ENCODE measurements around the gene SGSM1. TPM values are rescaled to one million over a fixed set of nuclear protein-coding genes. Genes with fewer than 3 reads are reported as not detected.

The SGSM1 gene
- total RNA-seq, 4 donors from 2014 or later, result 1.2 to 2.2 (median 1.6) TPM

- no peaks in the 10 kb centered on the region for H3K36me3 ChIP-seq
- H3K9me3 ChIP-seq, result no peaks in the 10 kb centered on the region
- H3K27ac ChIP-seq (replicated peaks in 1 of 4), result no peak overlapping the region
- 86% methylated on average over 1 of the region's 1 CpG for WGBS
- DNase-seq (ENCODE audit: extremely low spot score), result no peak
- no peaks in the 10 kb centered on the region for H3K4me1 ChIP-seq
- H3K27me3 ChIP-seq, result no peaks in the 10 kb centered on the region
- H3K4me3 ChIP-seq, result no peak overlapping the region
- intact Hi-C loops (cut with DNase I), result no loop called here
- TF ChIP-seq POLR2A (IDR thresholded peaks at IDR 0.05; ENCODE audit: low read depth) (no peak), EP300 (IDR thresholded peaks at IDR 0.05) (no peak), POLR2AphosphoS5 (IDR thresholded peaks at IDR 0.05) (no peak)
- TF ChIP-seq, protein P1, sequence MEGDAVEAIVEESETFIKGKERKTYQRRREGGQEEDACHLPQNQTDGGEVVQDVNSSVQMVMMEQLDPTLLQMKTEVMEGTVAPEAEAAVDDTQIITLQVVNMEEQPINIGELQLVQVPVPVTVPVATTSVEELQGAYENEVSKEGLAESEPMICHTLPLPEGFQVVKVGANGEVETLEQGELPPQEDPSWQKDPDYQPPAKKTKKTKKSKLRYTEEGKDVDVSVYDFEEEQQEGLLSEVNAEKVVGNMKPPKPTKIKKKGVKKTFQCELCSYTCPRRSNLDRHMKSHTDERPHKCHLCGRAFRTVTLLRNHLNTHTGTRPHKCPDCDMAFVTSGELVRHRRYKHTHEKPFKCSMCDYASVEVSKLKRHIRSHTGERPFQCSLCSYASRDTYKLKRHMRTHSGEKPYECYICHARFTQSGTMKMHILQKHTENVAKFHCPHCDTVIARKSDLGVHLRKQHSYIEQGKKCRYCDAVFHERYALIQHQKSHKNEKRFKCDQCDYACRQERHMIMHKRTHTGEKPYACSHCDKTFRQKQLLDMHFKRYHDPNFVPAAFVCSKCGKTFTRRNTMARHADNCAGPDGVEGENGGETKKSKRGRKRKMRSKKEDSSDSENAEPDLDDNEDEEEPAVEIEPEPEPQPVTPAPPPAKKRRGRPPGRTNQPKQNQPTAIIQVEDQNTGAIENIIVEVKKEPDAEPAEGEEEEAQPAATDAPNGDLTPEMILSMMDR (IDR thresholded peaks at IDR 0.05), result no peak
Observed at GRCh38 chr22:24841261-24841660, 35.2 kb downstream of the SGSM1 start.

DNA sequence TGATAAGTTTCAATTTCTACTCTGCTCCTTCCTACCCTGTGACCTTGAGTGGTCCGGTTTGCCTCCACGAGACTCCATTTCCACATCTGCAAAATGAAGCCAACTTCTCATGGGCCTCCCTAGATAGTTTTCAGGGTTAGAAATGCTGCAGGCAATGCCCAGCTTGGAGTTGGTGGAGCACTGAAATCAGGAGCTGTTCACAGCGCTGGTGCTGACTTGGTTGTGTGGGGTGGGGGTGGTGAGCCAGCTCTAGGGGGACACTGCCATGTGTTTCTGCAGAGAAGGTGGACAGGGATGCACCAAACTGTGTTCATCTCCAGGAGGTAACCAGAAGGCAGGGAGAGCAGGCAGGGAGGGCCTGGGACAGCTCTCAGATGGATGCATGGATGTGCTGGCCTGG lies 37.0 kb downstream of the SGSM1 start:
- H3K4me3 ChIP-seq, result no peak overlapping the region
- no peaks in the 10 kb centered on the region for H3K36me3 ChIP-seq
- no peaks in the 10 kb centered on the region for H3K27me3 ChIP-seq
- 77% methylated on average over 3 of the region's 3 CpGs for WGBS
- no peaks in the 10 kb centered on the region for H3K4me1 ChIP-seq
- H3K9me3 ChIP-seq, result no peaks in the 10 kb centered on the region
- DNase-seq (ENCODE audit: extremely low spot score), result no peak
- intact Hi-C loops (cut with DNase I), result no loop called here
- no peak overlapping the region for H3K27ac ChIP-seq (replicated peaks in 1 of 4)
- TF ChIP-seq EP300 (IDR thresholded peaks at IDR 0.05) (no peak), POLR2AphosphoS5 (IDR thresholded peaks at IDR 0.05) (no peak), POLR2A (IDR thresholded peaks at IDR 0.05; ENCODE audit: low read depth) (no peak)
- TF ChIP-seq, protein P1 (IDR thresholded peaks at IDR 0.05), result no peak

DNA sequence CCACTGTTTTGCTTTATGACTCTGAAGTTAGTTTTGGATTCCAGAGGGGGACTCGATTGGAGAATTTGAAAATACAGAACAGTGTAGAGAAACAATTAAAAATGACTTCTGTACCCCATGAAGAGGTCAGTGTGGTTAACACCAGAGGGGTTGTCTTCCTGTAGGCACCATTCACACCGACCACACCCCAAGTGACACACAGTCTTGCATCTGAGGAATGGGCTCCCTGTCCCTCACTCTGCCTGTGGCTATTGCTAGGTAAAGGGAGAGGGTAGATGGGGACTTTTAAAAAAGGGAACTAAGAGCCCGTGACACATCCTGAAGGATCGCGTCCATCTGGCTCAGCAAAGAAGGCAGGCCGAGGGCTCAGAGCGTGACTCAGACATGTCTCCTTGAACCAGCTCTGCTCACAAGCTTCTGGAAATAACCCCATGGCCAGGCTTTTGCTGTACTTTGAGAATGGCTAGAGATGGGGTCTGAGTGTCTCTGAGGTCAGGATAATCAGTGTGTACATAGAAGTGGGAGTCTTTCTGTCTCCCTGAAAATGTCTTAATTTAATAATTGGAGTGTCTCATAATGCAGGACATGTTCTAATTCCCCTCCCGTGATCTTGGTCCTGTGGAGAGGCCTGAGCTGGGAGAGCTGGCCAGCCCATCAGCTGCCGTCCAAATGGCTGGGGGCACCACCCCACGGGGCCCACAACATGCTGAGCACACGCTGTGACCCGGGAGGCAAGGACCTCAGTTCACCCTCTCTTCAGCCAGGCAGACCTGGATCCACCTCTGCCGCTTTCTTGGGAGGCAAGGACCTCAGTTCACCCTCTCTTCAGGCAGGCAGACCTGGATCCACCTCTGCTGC lies 39.3 kb downstream of the SGSM1 start:
- DNase-seq (ENCODE audit: extremely low spot score), result no peak
- Histone ChIP-seq H3K9me3 (no peaks in the 10 kb centered on the region), H3K27me3 (no peaks in the 10 kb centered on the region), H3K4me1 (no peaks in the 10 kb centered on the region), H3K4me3 (no peak overlapping the region), H3K36me3 (no peaks in the 10 kb centered on the region), H3K27ac (replicated peaks in 1 of 4) (no peak overlapping the region)
- 63% methylated on average over 13 of the region's 13 CpGs for WGBS
- intact Hi-C loops (cut with DNase I), result no loop called here
- TF ChIP-seq POLR2A (IDR thresholded peaks at IDR 0.05; ENCODE audit: low read depth), result no peak
- no peak for TF ChIP-seq EP300 (IDR thresholded peaks at IDR 0.05)
- TF ChIP-seq, protein P1 (IDR thresholded peaks at IDR 0.05), result no peak
- TF ChIP-seq POLR2AphosphoS5 (IDR thresholded peaks at IDR 0.05), result no peak

GRCh38 chr22:24847490-24847889 lies 41.5 kb downstream of the SGSM1 start:
- intact Hi-C loops (cut with DNase I), result no loop called here
- Histone ChIP-seq H3K4me1 (no peaks in the 10 kb centered on the region), H3K4me3 (no peak overlapping the region), H3K9me3 (no peaks in the 10 kb centered on the region), H3K27me3 (no peaks in the 10 kb centered on the region), H3K27ac (replicated peaks in 1 of 4) (no peak overlapping the region), H3K36me3 (no peaks in the 10 kb centered on the region)
- no peak for DNase-seq (ENCODE audit: extremely low spot score)
- TF ChIP-seq EP300 (IDR thresholded peaks at IDR 0.05) (no peak), POLR2AphosphoS5 (IDR thresholded peaks at IDR 0.05) (no peak), POLR2A (IDR thresholded peaks at IDR 0.05; ENCODE audit: low read depth) (no peak)
- TF ChIP-seq, protein P1 (IDR thresholded peaks at IDR 0.05), result no peak
- 96% methylated on average over 14 of the region's 14 CpGs for WGBS
